ENCODE measurements around the gene HGFAC. TPM values are rescaled to one million over a fixed set of nuclear protein-coding genes. Genes with fewer than 3 reads are reported as not detected.

Gene HGFAC
- total and polyA plus RNA-seq, 2 experiments from 2014 or later: 2.0 to 2.3 TPM

- H3K9me3 ChIP-seq (ENCODE audit: low read depth): no peaks in the 10 kb centered on the region
- TF ChIP-seq CTCF (IDR thresholded peaks at IDR 0.05; ENCODE audit: low read depth, low read length): no peak
- H3K27me3 ChIP-seq: no peaks in the 10 kb centered on the region
- no peaks in the 10 kb centered on the region for H3K4me1 ChIP-seq (ENCODE audit: low read depth)
- DNase-seq (ENCODE audit: low read depth in 1 of 2, low spot score in 1 of 2): no peak
- no peaks in the 10 kb centered on the region for H3K36me3 ChIP-seq
- H3K4me3 ChIP-seq: no peak overlapping the region
- no peak overlapping the region for H3K27ac ChIP-seq
These were observed 4.2 kb upstream of the HGFAC start for GRCh38 chr4:3437582-3437936.

- H3K4me1 ChIP-seq (ENCODE audit: low read depth): no peaks in the 10 kb centered on the region
- no peaks in the 10 kb centered on the region for H3K9me3 ChIP-seq (ENCODE audit: low read depth)
- DNase-seq (ENCODE audit: low read depth in 1 of 2, low spot score in 1 of 2): no peak
- no peak overlapping the region for H3K4me3 ChIP-seq
- no peak for TF ChIP-seq CTCF (IDR thresholded peaks at IDR 0.05; ENCODE audit: low read depth, low read length)
- no peaks in the 10 kb centered on the region for H3K27me3 ChIP-seq
- no peaks in the 10 kb centered on the region for H3K36me3 ChIP-seq
- no peak overlapping the region for H3K27ac ChIP-seq
These were observed 3.5 kb upstream of the HGFAC start for GRCh38 chr4:3437998-3438846.

GRCh38 chr4:3438847-3439180 is 3.0 kb upstream of the HGFAC start:
- DNase-seq (ENCODE audit: low read depth in 1 of 2, low spot score in 1 of 2): no peak
- Histone ChIP-seq H3K4me3 (no peak overlapping the region), H3K27me3 (no peaks in the 10 kb centered on the region), H3K4me1 (ENCODE audit: low read depth) (no peaks in the 10 kb centered on the region), H3K27ac (no peak overlapping the region), H3K9me3 (ENCODE audit: low read depth) (no peaks in the 10 kb centered on the region), H3K36me3 (no peaks in the 10 kb centered on the region)
- TF ChIP-seq CTCF (IDR thresholded peaks at IDR 0.05; ENCODE audit: low read depth, low read length): no peak

- no peak for TF ChIP-seq CTCF (IDR thresholded peaks at IDR 0.05; ENCODE audit: low read depth, low read length)
- Histone ChIP-seq H3K4me3 (no peak overlapping the region), H3K27me3 (no peaks in the 10 kb centered on the region), H3K36me3 (no peaks in the 10 kb centered on the region), H3K4me1 (ENCODE audit: low read depth) (no peaks in the 10 kb centered on the region), H3K9me3 (ENCODE audit: low read depth) (no peaks in the 10 kb centered on the region), H3K27ac (no peak overlapping the region)
- DNase-seq (ENCODE audit: low read depth in 1 of 2, low spot score in 1 of 2): no peak
These were observed 2.4 kb upstream of the HGFAC start for GRCh38 chr4:3439391-3439790.

- TF ChIP-seq CTCF (IDR thresholded peaks at IDR 0.05; ENCODE audit: low read depth, low read length): no peak
- DNase-seq (ENCODE audit: low read depth in 1 of 2, low spot score in 1 of 2): no peak
- Histone ChIP-seq H3K9me3 (ENCODE audit: low read depth) (no peaks in the 10 kb centered on the region), H3K27me3 (no peaks in the 10 kb centered on the region), H3K4me3 (no peak overlapping the region), H3K4me1 (ENCODE audit: low read depth) (no peaks in the 10 kb centered on the region), H3K36me3 (no peaks in the 10 kb centered on the region), H3K27ac (no peak overlapping the region)
These were observed 1.8 kb upstream of the HGFAC start for GRCh38 chr4:3440011-3440410.

Data from cardiac muscle cell (in vitro differentiated cells and primary cell).